HepG2 (cell line): ENCODE measurements around the gene UCP2. TPM values are rescaled to one million over a fixed set of nuclear protein-coding genes. Genes with fewer than 3 reads are reported as not detected.

Experiments used
- JUN ChIP-seq: sonication (generic); formaldehyde crosslinking; IDR thresholded peaks from 2 replicates; pipeline ENCODE4 v1.4.0; 2020; ENCODE audit warnings: mild to moderate bottlenecking, missing genetic modification reagents
- NKX3-1 ChIP-seq: sonication (generic); formaldehyde crosslinking; IDR thresholded peaks from 2 replicates; pipeline ENCODE4 v1.5.0; 2020; ENCODE audit warnings: missing genetic modification reagents
- NR2C2 ChIP-seq: sonication (generic); formaldehyde crosslinking; IDR thresholded peaks from 2 replicates; pipeline ENCODE4 v1.4.0; 2020; ENCODE audit warnings: missing genetic modification reagents, mild to moderate bottlenecking, moderate library complexity, borderline replicate concordance
- SRF ChIP-seq: IDR thresholded peaks from 2 replicates; pipeline ENCODE4 v1.6.1; 2011; ENCODE audit warnings: mild to moderate bottlenecking, low read depth, low read length, moderate library complexity
- ZFP82 ChIP-seq: sonication (generic); formaldehyde crosslinking; IDR thresholded peaks from 2 replicates; pipeline ENCODE4 v1.5.1; 2020; ENCODE audit warnings: mild to moderate bottlenecking, missing genetic modification reagents, borderline replicate concordance
- ZNF563 ChIP-seq: sonication (generic); formaldehyde crosslinking; IDR thresholded peaks from 2 replicates; pipeline ENCODE4 v1.8.0; 2022; ENCODE audit warnings: mild to moderate bottlenecking, moderate library complexity, missing genetic modification reagents
- ZNF570 ChIP-seq: sonication (generic); formaldehyde crosslinking; IDR thresholded peaks from 2 replicates; pipeline ENCODE4 v1.4.0; 2020; ENCODE audit warnings: mild to moderate bottlenecking, missing genetic modification reagents, borderline replicate concordance
- ZNF839 ChIP-seq: sonication (generic); formaldehyde crosslinking; IDR thresholded peaks from 2 replicates; pipeline ENCODE4 v1.4.0; 2020; ENCODE audit warnings: missing genetic modification reagents, mild to moderate bottlenecking, borderline replicate concordance
- ZNF878 ChIP-seq: sonication (generic); formaldehyde crosslinking; IDR thresholded peaks from 2 replicates; pipeline ENCODE4 v1.8.1; 2023; ENCODE audit warnings: mild to moderate bottlenecking, missing genetic modification reagents, moderate library complexity
- polyA plus RNA-seq, 8 experiments: library from polyadenylated mRNA; depleted of rRNA in 3 of 8; stranded (reverse) in 7 of 8; unstranded in 1 of 8; fragments of >200 nt; fragmentation: Illumina TruSeq in 4 of 8; extraction: Trizol in 4 of 8; gene quantifications; 2 replicates each; pipeline versions ENCODE4 v1.2.1 to v1.2.3, GENCODE V29; 2011 to 2016; ENCODE audit warnings: low read depth in 4 of 8, missing spikeins in 1 of 8, mixed read lengths in 1 of 8; ENCODE audit not compliant: insufficient read depth in 1 of 8
- total RNA-seq, 5 experiments: library from RNA; depleted of rRNA; stranded (reverse); fragments of >200 nt; fragmentation: Illumina TruSeq; extraction: Trizol; gene quantifications; 2 replicates each; pipeline ENCODE4 v1.2.3, GENCODE V29; 2016; ENCODE audit warnings: low read depth in 1 of 5
- TF ChIP-seq, protein P1 (sequence below): sonication (generic); formaldehyde crosslinking; IDR thresholded peaks from 2 replicates; pipeline ENCODE4 v1.5.1; 2020; ENCODE audit warnings: missing genetic modification reagents, mild to moderate bottlenecking, borderline replicate concordance
- TF ChIP-seq, protein P2 (sequence below): sonication (generic); formaldehyde crosslinking; IDR thresholded peaks from 2 replicates; pipeline ENCODE4 v1.4.0; 2020; ENCODE audit warnings: mild to moderate bottlenecking, missing genetic modification reagents
- TF ChIP-seq, protein P3 (sequence below): sonication (generic); formaldehyde crosslinking; IDR thresholded peaks from 2 replicates; pipeline ENCODE4 v1.5.0; 2020; ENCODE audit warnings: missing genetic modification reagents, mild to moderate bottlenecking, borderline replicate concordance
- TF ChIP-seq, protein P4 (sequence below): sonication (generic); formaldehyde crosslinking; IDR thresholded peaks from 2 replicates; pipeline ENCODE4 v1.4.0; 2020; ENCODE audit warnings: missing genetic modification reagents
- TF ChIP-seq, protein P5 (sequence below): sonication (generic); formaldehyde crosslinking; IDR thresholded peaks from 2 replicates; pipeline ENCODE4 v1.5.1; 2020; ENCODE audit warnings: missing genetic modification reagents, mild to moderate bottlenecking, borderline replicate concordance

Gene UCP2
- total and polyA plus RNA-seq, 2 of the 13 experiments (the other 11 are each of a cell fraction or from before 2014, with no cell fraction given) = 2.7 to 3.2 TPM

DNA sequence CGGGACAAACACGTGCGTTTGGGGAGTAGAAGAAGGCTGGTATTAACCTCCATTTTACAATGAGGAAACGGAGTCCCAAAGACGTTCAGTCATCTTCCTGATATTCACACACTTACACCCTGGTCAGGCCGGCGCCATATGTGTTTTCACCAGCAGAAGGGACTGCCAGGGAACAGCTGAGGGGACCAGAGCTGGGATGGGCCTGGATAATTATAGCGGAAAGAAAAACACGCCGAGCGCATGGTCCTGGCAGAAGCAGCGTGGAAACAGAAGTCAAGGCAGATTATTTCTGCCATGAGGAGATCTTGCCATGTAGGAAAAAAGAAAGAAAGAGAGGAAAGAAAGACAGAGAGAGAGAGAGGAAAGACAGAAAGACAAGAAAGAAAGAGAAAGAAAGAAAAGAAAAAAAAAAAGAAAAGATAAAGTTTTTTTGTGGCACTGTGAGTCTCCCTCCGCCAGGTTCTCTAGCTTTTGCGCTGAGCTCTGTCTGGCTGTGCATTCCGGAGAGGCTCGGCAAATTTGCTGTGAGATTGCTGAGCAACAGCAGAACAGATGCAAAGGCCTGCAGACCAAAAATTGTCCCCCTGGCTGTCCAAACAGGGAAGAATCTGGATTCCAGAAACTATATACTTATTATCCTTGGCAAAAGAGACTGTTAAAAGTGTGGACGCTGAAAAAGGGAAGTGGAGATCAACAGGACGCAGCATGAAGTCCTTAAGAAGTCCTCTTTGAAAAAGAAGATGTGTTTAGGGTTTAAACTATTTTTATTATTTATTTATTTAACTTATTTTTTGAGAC is 1.3 kb upstream of the UCP2 start (continued):
- TF ChIP-seq JUN (CRISPR knock-in tag) (0 out of 2 replicates have a peak, but pooled peaks have one; percentile 3), ZFP82 (CRISPR knock-in tag) (0 out of 2 replicates have a peak, but pooled peaks have one; percentile 37), SRF (no peak), ZNF570 (CRISPR knock-in tag) (0 out of 2 replicates have a peak, but pooled peaks have one; percentile 8), NR2C2 (peak; percentile 14; the same call in 1 of the 2 replicates), ZNF563 (CRISPR knock-in tag) (0 out of 2 replicates have a peak, but pooled peaks have one; percentile 5), ZNF839 (CRISPR knock-in tag) (no peak), NKX3-1 (CRISPR knock-in tag) (0 out of 2 replicates have a peak, but pooled peaks have one; percentile 17), ZNF878 (CRISPR knock-in tag) (0 out of 2 replicates have a peak, but pooled peaks have one; percentile 57)
- TF ChIP-seq, protein P1, sequence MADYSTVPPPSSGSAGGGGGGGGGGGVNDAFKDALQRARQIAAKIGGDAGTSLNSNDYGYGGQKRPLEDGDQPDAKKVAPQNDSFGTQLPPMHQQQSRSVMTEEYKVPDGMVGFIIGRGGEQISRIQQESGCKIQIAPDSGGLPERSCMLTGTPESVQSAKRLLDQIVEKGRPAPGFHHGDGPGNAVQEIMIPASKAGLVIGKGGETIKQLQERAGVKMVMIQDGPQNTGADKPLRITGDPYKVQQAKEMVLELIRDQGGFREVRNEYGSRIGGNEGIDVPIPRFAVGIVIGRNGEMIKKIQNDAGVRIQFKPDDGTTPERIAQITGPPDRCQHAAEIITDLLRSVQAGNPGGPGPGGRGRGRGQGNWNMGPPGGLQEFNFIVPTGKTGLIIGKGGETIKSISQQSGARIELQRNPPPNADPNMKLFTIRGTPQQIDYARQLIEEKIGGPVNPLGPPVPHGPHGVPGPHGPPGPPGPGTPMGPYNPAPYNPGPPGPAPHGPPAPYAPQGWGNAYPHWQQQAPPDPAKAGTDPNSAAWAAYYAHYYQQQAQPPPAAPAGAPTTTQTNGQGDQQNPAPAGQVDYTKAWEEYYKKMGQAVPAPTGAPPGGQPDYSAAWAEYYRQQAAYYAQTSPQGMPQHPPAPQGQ = 0 out of 2 replicates have a peak, but pooled peaks have one; percentile 1
- TF ChIP-seq, protein P2, sequence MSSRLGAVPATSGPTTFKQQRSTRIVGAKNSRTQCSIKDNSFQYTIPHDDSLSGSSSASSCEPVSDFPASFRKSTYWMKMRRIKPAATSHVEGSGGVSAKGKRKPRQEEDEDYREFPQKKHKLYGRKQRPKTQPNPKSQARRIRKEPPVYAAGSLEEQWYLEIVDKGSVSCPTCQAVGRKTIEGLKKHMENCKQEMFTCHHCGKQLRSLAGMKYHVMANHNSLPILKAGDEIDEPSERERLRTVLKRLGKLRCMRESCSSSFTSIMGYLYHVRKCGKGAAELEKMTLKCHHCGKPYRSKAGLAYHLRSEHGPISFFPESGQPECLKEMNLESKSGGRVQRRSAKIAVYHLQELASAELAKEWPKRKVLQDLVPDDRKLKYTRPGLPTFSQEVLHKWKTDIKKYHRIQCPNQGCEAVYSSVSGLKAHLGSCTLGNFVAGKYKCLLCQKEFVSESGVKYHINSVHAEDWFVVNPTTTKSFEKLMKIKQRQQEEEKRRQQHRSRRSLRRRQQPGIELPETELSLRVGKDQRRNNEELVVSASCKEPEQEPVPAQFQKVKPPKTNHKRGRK (CRISPR knock-in tag) = peak; percentile 94; the same call in 1 of the 2 replicates
- TF ChIP-seq, protein P3, sequence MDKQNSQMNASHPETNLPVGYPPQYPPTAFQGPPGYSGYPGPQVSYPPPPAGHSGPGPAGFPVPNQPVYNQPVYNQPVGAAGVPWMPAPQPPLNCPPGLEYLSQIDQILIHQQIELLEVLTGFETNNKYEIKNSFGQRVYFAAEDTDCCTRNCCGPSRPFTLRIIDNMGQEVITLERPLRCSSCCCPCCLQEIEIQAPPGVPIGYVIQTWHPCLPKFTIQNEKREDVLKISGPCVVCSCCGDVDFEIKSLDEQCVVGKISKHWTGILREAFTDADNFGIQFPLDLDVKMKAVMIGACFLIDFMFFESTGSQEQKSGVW = 0 out of 2 replicates have a peak, but pooled peaks have one; percentile 30
- TF ChIP-seq, protein P4, sequence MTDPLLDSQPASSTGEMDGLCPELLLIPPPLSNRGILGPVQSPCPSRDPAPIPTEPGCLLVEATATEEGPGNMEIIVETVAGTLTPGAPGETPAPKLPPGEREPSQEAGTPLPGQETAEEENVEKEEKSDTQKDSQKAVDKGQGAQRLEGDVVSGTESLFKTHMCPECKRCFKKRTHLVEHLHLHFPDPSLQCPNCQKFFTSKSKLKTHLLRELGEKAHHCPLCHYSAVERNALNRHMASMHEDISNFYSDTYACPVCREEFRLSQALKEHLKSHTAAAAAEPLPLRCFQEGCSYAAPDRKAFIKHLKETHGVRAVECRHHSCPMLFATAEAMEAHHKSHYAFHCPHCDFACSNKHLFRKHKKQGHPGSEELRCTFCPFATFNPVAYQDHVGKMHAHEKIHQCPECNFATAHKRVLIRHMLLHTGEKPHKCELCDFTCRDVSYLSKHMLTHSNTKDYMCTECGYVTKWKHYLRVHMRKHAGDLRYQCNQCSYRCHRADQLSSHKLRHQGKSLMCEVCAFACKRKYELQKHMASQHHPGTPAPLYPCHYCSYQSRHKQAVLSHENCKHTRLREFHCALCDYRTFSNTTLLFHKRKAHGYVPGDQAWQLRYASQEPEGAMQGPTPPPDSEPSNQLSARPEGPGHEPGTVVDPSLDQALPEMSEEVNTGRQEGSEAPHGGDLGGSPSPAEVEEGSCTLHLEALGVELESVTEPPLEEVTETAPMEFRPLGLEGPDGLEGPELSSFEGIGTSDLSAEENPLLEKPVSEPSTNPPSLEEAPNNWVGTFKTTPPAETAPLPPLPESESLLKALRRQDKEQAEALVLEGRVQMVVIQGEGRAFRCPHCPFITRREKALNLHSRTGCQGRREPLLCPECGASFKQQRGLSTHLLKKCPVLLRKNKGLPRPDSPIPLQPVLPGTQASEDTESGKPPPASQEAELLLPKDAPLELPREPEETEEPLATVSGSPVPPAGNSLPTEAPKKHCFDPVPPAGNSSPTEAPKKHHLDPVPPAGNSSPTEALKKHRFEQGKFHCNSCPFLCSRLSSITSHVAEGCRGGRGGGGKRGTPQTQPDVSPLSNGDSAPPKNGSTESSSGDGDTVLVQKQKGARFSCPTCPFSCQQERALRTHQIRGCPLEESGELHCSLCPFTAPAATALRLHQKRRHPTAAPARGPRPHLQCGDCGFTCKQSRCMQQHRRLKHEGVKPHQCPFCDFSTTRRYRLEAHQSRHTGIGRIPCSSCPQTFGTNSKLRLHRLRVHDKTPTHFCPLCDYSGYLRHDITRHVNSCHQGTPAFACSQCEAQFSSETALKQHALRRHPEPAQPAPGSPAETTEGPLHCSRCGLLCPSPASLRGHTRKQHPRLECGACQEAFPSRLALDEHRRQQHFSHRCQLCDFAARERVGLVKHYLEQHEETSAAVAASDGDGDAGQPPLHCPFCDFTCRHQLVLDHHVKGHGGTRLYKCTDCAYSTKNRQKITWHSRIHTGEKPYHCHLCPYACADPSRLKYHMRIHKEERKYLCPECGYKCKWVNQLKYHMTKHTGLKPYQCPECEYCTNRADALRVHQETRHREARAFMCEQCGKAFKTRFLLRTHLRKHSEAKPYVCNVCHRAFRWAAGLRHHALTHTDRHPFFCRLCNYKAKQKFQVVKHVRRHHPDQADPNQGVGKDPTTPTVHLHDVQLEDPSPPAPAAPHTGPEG (CRISPR knock-in tag) = 0 out of 2 replicates have a peak, but pooled peaks have one; percentile 23
- TF ChIP-seq, protein P5, sequence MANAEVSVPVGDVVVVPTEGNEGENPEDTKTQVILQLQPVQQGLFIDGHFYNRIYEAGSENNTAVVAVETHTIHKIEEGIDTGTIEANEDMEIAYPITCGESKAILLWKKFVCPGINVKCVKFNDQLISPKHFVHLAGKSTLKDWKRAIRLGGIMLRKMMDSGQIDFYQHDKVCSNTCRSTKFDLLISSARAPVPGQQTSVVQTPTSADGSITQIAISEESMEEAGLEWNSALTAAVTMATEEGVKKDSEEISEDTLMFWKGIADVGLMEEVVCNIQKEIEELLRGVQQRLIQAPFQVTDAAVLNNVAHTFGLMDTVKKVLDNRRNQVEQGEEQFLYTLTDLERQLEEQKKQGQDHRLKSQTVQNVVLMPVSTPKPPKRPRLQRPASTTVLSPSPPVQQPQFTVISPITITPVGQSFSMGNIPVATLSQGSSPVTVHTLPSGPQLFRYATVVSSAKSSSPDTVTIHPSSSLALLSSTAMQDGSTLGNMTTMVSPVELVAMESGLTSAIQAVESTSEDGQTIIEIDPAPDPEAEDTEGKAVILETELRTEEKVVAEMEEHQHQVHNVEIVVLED (CRISPR knock-in tag) = no peak
